Cardiac fibroblast (primary cell): Measurements from ENCODE around the gene SQSTM1.

Experiments used
- DNase-seq, 2 donors: peaks; one replicate each; pipeline versions ENCODE4 v3.0.0 to v3.0.0-alpha.2; 2010; ENCODE audit warnings: low read depth in 2 of 2
- H3K4me3 ChIP-seq, 2 donors: replicated peaks in 1 of 2; 1 replicate in 1 of 2; 2 replicates in 1 of 2; pipeline ENCODE4 v1.5.1; 2011; ENCODE audit warnings: low read depth in 2 of 2, low read length in 2 of 2, mild to moderate bottlenecking in 2 of 2, moderate library complexity in 1 of 2
- CTCF ChIP-seq: IDR thresholded peaks from one replicate; pipeline ENCODE4 v1.5.1; 2011; ENCODE audit warnings: low read depth, mild to moderate bottlenecking, low read length, inconsistent platforms

The SQSTM1 gene

DNA sequence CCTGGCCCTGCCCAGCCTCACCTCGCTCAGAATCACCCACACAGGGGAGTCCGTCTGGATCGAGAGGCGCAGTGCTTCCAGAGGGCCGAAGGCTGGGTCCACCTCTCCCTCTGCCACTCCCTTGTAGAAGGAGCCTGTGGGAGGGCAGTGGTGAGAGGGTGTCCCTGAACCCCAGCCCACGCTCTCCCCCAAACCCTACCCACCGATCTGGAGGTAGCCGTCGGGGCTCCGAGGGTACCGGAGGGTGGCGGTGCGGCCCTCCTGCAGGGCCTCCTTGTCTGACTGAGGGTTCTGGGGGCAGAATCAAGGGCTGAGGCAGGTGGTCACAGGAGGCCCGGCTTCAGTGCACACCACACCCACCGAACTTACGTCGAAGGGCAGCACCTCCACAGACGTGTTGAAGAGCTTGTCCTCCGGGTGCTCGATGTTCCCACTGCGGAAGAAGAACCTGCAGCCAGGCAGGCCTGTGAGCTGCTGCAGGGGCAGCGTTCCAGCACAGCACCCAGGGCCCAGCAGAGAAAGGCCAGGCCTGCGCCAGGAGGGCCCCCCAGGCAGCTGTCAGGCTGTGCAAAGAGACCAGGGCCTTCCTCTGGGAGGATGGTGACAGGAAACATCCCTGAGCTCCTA lies 22.4 kb upstream of the SQSTM1 start:
- DNase-seq: no peak
- no peak for TF ChIP-seq CTCF
- H3K4me3 ChIP-seq: no peak overlapping the region

DNA sequence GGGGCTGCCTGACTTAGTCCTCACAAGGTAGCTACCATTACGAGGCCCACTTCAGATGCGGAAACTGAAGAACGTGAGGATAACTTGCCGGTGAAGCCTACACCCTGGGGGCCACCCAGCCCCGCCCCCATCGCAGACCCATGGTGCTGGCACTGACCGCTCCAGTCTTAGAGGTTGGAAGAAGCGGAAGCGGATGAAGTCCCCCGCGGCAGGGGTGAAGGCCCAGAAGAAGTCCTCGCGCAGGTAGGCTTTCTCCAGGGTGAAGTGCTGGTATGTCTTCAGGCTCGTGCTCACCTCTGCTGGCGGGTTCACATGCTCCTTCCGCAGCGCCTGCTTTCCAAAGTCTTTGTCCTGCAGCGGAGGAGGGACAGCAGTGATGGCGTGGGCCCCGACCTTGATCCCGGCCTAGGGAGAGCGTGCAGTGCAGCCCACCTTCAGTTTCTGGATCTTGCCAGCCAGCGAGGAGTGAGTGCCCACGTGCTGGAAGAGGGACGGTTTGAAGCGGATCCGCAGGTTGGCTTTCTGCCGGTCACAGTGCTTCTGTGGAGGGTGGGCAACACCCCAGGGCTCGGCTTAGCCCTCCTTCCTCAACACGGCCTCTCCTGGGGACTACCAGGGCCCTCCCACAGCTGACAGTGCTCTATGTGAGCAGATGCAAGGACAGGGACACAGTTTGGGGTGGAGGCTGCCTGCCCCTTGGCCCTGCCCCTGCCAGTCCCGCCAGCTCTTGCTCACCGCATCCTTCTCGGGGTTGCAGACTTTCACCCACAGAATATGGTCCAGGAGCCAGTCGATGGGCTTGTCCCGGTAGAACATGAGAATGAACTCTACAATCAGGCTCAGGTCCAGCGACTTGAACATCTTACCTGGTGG lies 21.7 kb upstream of the SQSTM1 start:
- H3K4me3 ChIP-seq: no peak overlapping the region
- DNase-seq: no peak
- TF ChIP-seq CTCF: no peak

- no peak overlapping the region for H3K4me3 ChIP-seq
- TF ChIP-seq CTCF: no peak
- no peak for DNase-seq
Observed at GRCh38 chr5:179799644-179799973, 21.1 kb upstream of the SQSTM1 start.

DNA sequence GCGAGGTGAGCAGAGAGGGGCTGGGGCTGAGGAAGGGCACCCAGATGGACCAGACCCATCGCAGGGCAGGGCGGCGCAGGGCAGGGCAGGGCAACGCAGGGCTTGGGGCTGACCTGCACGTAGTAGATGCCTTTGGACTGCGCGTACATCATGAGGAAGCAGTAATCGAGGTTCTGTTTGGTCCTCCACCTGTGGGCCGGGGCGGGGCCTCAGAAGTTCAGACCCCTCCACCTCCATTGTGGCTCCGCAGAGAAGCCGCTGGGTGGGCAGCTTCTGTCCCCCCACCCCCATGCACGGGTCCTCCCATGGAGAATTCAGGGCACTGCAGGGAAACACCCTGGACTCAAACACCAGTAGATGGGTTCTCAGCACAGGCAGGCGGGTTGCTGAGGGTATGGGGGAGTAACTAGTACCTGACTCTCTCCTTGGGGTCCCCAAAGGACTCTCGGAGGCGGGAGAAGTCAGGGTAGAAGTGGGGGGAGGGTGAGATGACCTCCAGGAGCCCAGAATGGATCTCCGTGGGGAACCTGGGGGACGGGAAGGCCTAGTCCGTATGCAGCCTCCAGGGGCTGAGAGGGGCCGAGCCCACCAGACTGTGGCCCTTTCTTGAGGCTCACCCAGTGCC lies 20.5 kb upstream of the SQSTM1 start:
- no peak for DNase-seq
- no peak overlapping the region for H3K4me3 ChIP-seq
- TF ChIP-seq CTCF: no peak

DNA sequence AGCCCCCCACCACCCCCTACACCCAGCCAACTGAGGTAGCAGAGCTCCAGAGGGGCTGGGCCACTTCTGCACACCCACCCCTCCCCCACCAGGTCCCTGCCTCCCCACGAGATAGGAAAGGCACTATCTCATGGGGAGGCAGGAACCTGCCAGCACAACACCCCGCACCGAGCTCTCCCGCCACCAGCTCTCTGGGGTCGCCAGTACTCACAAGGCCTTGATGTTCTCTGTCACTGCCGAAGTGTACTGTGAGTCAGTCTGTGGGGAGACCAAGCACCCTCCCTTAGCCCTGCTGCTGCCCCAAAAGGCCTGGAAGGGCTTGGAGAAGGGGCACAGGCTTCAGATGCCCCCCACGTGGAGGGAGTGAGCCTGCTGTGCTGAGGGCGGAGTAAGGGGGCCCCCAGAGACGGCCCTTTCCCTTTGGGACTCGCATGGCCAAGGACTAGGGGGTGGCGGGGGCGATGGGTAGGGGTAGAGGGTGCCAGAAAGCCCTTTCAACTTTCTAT lies 20.0 kb upstream of the SQSTM1 start:
- no peak overlapping the region for H3K4me3 ChIP-seq
- no peak for DNase-seq
- TF ChIP-seq CTCF: no peak

GRCh38 chr5:179801304-179802206 lies 19.1 kb upstream of the SQSTM1 start:
- TF ChIP-seq CTCF: peak; percentile 44
- DNase-seq: peak; percentile 48 to 64
- no peak overlapping the region for H3K4me3 ChIP-seq
